Gastrocnemius medialis (tissue), 4 donors: ENCODE results near the gene FAM210B.

ENCODE experiments used
- POLR2A ChIP-seq, 2 donors: fragments of 450-650 bp; IDR thresholded peaks; one replicate each; pipeline ENCODE4 v1.6.1; 2017; ENCODE audit warnings: antibody characterized with exemption in 2 of 2, mild to moderate bottlenecking in 2 of 2, moderate library complexity in 2 of 2
- TF ChIP-seq, protein P1 (sequence below), 5 experiments: fragments of 450-650 bp in 3 of 5; fragments of 200-600 bp in 2 of 5; sonication (generic) in 2 of 5; IDR thresholded peaks in 4 of 5; conservative IDR thresholded peaks in 1 of 5; 1 replicate in 4 of 5; 2 replicates in 1 of 5; pipeline ENCODE4 v1.5.1; 2016 to 2019; ENCODE audit warnings: antibody characterized with exemption in 5 of 5, mild to moderate bottlenecking in 3 of 5, moderate library complexity in 3 of 5

DNA sequence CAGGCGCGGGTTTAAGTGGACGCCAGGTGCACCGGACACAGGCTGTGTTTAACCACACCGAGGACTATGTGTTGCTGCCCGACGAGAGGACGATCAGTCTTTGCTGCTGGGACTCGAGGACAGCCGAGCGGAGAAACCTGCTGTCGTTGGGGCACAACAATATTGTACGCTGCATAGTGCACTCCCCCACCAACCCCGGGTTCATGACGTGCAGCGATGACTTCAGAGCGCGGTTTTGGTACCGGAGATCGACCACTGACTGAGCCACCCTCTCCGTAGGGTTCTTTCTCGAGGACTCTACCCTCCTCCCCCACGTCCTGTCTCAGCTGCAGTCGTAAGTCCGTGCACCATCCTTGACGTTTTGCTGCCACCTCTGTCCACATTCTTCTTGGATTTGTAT is 44.7 kb downstream of the FAM210B start:
- TF ChIP-seq, protein P1, sequence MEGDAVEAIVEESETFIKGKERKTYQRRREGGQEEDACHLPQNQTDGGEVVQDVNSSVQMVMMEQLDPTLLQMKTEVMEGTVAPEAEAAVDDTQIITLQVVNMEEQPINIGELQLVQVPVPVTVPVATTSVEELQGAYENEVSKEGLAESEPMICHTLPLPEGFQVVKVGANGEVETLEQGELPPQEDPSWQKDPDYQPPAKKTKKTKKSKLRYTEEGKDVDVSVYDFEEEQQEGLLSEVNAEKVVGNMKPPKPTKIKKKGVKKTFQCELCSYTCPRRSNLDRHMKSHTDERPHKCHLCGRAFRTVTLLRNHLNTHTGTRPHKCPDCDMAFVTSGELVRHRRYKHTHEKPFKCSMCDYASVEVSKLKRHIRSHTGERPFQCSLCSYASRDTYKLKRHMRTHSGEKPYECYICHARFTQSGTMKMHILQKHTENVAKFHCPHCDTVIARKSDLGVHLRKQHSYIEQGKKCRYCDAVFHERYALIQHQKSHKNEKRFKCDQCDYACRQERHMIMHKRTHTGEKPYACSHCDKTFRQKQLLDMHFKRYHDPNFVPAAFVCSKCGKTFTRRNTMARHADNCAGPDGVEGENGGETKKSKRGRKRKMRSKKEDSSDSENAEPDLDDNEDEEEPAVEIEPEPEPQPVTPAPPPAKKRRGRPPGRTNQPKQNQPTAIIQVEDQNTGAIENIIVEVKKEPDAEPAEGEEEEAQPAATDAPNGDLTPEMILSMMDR (IDR thresholded peaks at IDR 0.05 in 4 of 5, conservative IDR thresholded peaks at IDR 0.05 in 1 of 5): no peak
- no peak for TF ChIP-seq POLR2A (IDR thresholded peaks at IDR 0.05)
